ENCODE results near the gene TCF4.

The TCF4 gene

GRCh38 chr18:55372209-55372608 is 215.8 kb downstream of the TCF4 start:
- no peaks in the 10 kb centered on the region for H3K27me3 ChIP-seq (ENCODE audit: insufficient read depth, low read depth, severe bottlenecking)
- H3K36me3 ChIP-seq, result no peaks in the 10 kb centered on the region
- no peak for DNase-seq
- TF ChIP-seq CTCF (IDR thresholded peaks at IDR 0.05; ENCODE audit: low read depth, low read length), result no peak
- no peak overlapping the region for H3K4me3 ChIP-seq (ENCODE audit: low read depth, low read length)
- no peak overlapping the region for H3K27ac ChIP-seq
- H3K9me3 ChIP-seq (ENCODE audit: severe bottlenecking), result no peaks in the 10 kb centered on the region

- no peaks in the 10 kb centered on the region for H3K27me3 ChIP-seq (ENCODE audit: insufficient read depth, low read depth, severe bottlenecking)
- H3K4me3 ChIP-seq (ENCODE audit: low read depth, low read length), result no peak overlapping the region
- no peaks in the 10 kb centered on the region for H3K36me3 ChIP-seq
- H3K27ac ChIP-seq, result no peak overlapping the region
- DNase-seq, result no peak
- no peak for TF ChIP-seq CTCF (IDR thresholded peaks at IDR 0.05; ENCODE audit: low read depth, low read length)
- no peaks in the 10 kb centered on the region for H3K9me3 ChIP-seq (ENCODE audit: severe bottlenecking)
Observed at GRCh38 chr18:55370936-55371335, 217.1 kb downstream of the TCF4 start.

- Histone ChIP-seq H3K36me3 (no peaks in the 10 kb centered on the region), H3K27me3 (ENCODE audit: insufficient read depth, low read depth, severe bottlenecking) (no peaks in the 10 kb centered on the region), H3K9me3 (ENCODE audit: severe bottlenecking) (no peaks in the 10 kb centered on the region), H3K27ac (no peak overlapping the region), H3K4me3 (ENCODE audit: low read depth, low read length) (no peak overlapping the region)
- no peak for TF ChIP-seq CTCF (IDR thresholded peaks at IDR 0.05; ENCODE audit: low read depth, low read length)
- DNase-seq, result no peak
Observed at GRCh38 chr18:55369346-55369745, 218.6 kb downstream of the TCF4 start.

DNA sequence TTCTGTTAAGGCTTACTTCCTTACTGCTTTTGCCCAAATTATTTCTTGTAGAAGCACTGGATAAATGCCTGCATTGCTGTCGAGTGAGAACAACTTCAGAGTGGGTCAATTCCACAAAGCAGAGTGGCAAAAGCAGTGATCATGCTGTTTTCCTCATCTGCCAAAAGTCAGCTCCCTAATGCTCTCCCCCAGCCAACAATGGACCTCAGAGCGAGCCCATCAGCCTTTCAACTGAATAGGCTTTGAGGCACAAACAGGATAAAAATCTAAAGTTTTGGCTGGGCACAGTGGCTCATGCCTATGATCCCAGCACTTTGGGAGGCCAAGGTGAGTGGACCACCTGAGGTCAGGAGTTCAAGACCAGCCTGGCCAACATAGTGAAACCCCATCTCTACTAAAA is 222.7 kb downstream of the TCF4 start:
- DNase-seq, result no peak
- TF ChIP-seq CTCF (IDR thresholded peaks at IDR 0.05; ENCODE audit: low read depth, low read length), result no peak
- H3K36me3 ChIP-seq, result no peaks in the 10 kb centered on the region
- no peak overlapping the region for H3K27ac ChIP-seq
- H3K9me3 ChIP-seq (ENCODE audit: severe bottlenecking), result no peaks in the 10 kb centered on the region
- H3K27me3 ChIP-seq (ENCODE audit: insufficient read depth, low read depth, severe bottlenecking), result no peaks in the 10 kb centered on the region
- no peak overlapping the region for H3K4me3 ChIP-seq (ENCODE audit: low read depth, low read length)

GRCh38 chr18:55362303-55362702 is 225.7 kb downstream of the TCF4 start:
- H3K9me3 ChIP-seq (ENCODE audit: severe bottlenecking), result no peaks in the 10 kb centered on the region
- no peak overlapping the region for H3K4me3 ChIP-seq (ENCODE audit: low read depth, low read length)
- no peak for TF ChIP-seq CTCF (IDR thresholded peaks at IDR 0.05; ENCODE audit: low read depth, low read length)
- DNase-seq, result no peak
- H3K36me3 ChIP-seq, result no peaks in the 10 kb centered on the region
- H3K27me3 ChIP-seq (ENCODE audit: insufficient read depth, low read depth, severe bottlenecking), result no peaks in the 10 kb centered on the region
- H3K27ac ChIP-seq, result no peak overlapping the region

GRCh38 chr18:55361492-55362250 is 226.3 kb downstream of the TCF4 start:
- TF ChIP-seq CTCF (IDR thresholded peaks at IDR 0.05; ENCODE audit: low read depth, low read length), result no peak
- Histone ChIP-seq H3K27me3 (ENCODE audit: insufficient read depth, low read depth, severe bottlenecking) (no peaks in the 10 kb centered on the region), H3K4me3 (ENCODE audit: low read depth, low read length) (no peak overlapping the region), H3K27ac (no peak overlapping the region), H3K9me3 (ENCODE audit: severe bottlenecking) (no peaks in the 10 kb centered on the region), H3K36me3 (no peaks in the 10 kb centered on the region)
- no peak for DNase-seq
